ENCODE measurements around the gene RC3H1. TPM values are rescaled to one million over a fixed set of nuclear protein-coding genes. Genes with fewer than 3 reads are reported as not detected.

The RC3H1 gene
- total and polyA plus RNA-seq, 4 donors: 2.0 to 20.7 (median 9.7) TPM

DNA sequence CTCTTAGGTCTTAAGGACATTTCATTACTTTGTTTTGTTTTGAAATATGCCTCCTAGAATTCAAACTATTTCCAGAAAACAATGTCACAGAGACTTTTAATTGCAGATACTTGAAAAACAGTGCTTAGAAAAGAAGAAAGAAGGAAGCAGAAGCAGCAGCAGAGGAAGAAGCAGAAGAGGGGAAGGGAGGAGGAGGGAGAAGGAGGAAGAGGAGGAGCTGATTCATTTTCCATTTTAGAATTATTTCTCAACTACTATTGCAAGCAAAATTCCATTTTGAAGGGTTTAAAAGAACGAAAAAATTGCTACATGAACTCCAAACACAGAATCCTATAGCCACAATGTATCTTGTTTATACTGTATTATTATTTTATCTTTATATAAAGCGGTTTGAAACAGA, 13.9 kb downstream of the RC3H1 start:
- Histone ChIP-seq H3K9ac (ENCODE audit: low read depth in 1 of 2, low read length in 2 of 2) (no peak overlapping the region), H3K9me3 (ENCODE audit: control insufficient read depth in 4 of 4, low read length in 3 of 4) (no peaks in the 10 kb centered on the region), H3K27ac (ENCODE audit: low read depth in 1 of 2, low read length in 2 of 2) (no peak overlapping the region), H3K4me3 (ENCODE audit: low read depth in 1 of 3, low read length in 3 of 3) (no peak overlapping the region), H3K36me3 (ENCODE audit: control insufficient read depth in 4 of 4, insufficient read depth in 3 of 4, low read depth in 1 of 4, low read length in 3 of 4) (peaks cover 0 to 2% (median 0%) of the 10 kb centered on the region in 4 donors), H3K4me1 (ENCODE audit: control insufficient read depth in 4 of 4, insufficient read depth in 4 of 4, low read length in 3 of 4) (no peaks in the 10 kb centered on the region), H3K27me3 (ENCODE audit: control insufficient read depth in 4 of 4, insufficient read depth in 4 of 4, low read length in 3 of 4) (no peaks in the 10 kb centered on the region)
- WGBS: 95% methylated on average over 2 of the region's 2 CpGs
- no peak for DNase-seq (ENCODE audit: low spot score)
- TF ChIP-seq RAD21 (IDR thresholded peaks at IDR 0.05) (no peak), SP1 (IDR thresholded peaks at IDR 0.05) (no peak)

GRCh38 chr1:174007851-174008250, 14.3 kb downstream of the RC3H1 start:
- H3K4me1 ChIP-seq (ENCODE audit: control insufficient read depth in 4 of 4, insufficient read depth in 4 of 4, low read length in 3 of 4): no peaks in the 10 kb centered on the region

GRCh38 chr1:174005032-174005431, 17.1 kb downstream of the RC3H1 start:
- TF ChIP-seq REST (IDR thresholded peaks at IDR 0.05) (no peak), EGR1 (IDR thresholded peaks at IDR 0.05; ENCODE audit: low read depth in 2 of 2) (no peak), GABPA (IDR thresholded peaks at IDR 0.05 in 1 of 2, conservative IDR thresholded peaks at IDR 0.05 in 1 of 2) (no peak), ZBTB33 (IDR thresholded peaks at IDR 0.05) (no peak), HNF4G (IDR thresholded peaks at IDR 0.05) (no peak), RXRA (IDR thresholded peaks at IDR 0.05) (no peak), FOXA1 (IDR thresholded peaks at IDR 0.05) (no peak)
- TF ChIP-seq, protein P1, sequence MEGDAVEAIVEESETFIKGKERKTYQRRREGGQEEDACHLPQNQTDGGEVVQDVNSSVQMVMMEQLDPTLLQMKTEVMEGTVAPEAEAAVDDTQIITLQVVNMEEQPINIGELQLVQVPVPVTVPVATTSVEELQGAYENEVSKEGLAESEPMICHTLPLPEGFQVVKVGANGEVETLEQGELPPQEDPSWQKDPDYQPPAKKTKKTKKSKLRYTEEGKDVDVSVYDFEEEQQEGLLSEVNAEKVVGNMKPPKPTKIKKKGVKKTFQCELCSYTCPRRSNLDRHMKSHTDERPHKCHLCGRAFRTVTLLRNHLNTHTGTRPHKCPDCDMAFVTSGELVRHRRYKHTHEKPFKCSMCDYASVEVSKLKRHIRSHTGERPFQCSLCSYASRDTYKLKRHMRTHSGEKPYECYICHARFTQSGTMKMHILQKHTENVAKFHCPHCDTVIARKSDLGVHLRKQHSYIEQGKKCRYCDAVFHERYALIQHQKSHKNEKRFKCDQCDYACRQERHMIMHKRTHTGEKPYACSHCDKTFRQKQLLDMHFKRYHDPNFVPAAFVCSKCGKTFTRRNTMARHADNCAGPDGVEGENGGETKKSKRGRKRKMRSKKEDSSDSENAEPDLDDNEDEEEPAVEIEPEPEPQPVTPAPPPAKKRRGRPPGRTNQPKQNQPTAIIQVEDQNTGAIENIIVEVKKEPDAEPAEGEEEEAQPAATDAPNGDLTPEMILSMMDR (IDR thresholded peaks at IDR 0.05; ENCODE audit: low read depth, low read length, missing input control): no peak
- no peak overlapping the region for H3K27ac ChIP-seq (ENCODE audit: low read depth in 1 of 2, low read length in 2 of 2)
- DNase-seq (ENCODE audit: low spot score): no peak
- no peaks in the 10 kb centered on the region for H3K9me3 ChIP-seq (ENCODE audit: control insufficient read depth in 4 of 4, low read length in 3 of 4)
- WGBS: 72% methylated on average over 2 of the region's 2 CpGs
- no peak overlapping the region for H3K4me3 ChIP-seq (ENCODE audit: low read depth in 1 of 3, low read length in 3 of 3)
- peaks cover 0 to 2% (median 0%) of the 10 kb centered on the region in 4 donors for H3K36me3 ChIP-seq (ENCODE audit: control insufficient read depth in 4 of 4, insufficient read depth in 3 of 4, low read depth in 1 of 4, low read length in 3 of 4)
- H3K27me3 ChIP-seq (ENCODE audit: control insufficient read depth in 4 of 4, insufficient read depth in 4 of 4, low read length in 3 of 4): no peaks in the 10 kb centered on the region
- H3K9ac ChIP-seq (ENCODE audit: low read depth in 1 of 2, low read length in 2 of 2): no peak overlapping the region
- H3K4me1 ChIP-seq (ENCODE audit: control insufficient read depth in 4 of 4, insufficient read depth in 4 of 4, low read length in 3 of 4): no peaks in the 10 kb centered on the region

More at GRCh38 chr1:174007851-174008250, 14.3 kb downstream of the RC3H1 start:
- Histone ChIP-seq H3K27ac (ENCODE audit: low read depth in 1 of 2, low read length in 2 of 2) (no peak overlapping the region), H3K9ac (ENCODE audit: low read depth in 1 of 2, low read length in 2 of 2) (no peak overlapping the region), H3K27me3 (ENCODE audit: control insufficient read depth in 4 of 4, insufficient read depth in 4 of 4, low read length in 3 of 4) (no peaks in the 10 kb centered on the region), H3K9me3 (ENCODE audit: control insufficient read depth in 4 of 4, low read length in 3 of 4) (no peaks in the 10 kb centered on the region), H3K36me3 (ENCODE audit: control insufficient read depth in 4 of 4, insufficient read depth in 3 of 4, low read depth in 1 of 4, low read length in 3 of 4) (peaks cover 0 to 2% (median 0%) of the 10 kb centered on the region in 4 donors), H3K4me3 (ENCODE audit: low read depth in 1 of 3, low read length in 3 of 3) (no peak overlapping the region)
- TF ChIP-seq HNF4G (IDR thresholded peaks at IDR 0.05) (no peak), RXRA (IDR thresholded peaks at IDR 0.05) (no peak)
- no peak for DNase-seq (ENCODE audit: low spot score)

All from liver (tissue), 9 donors.